Right lobe of liver (tissue), 4 donors: ENCODE results near the gene GNB5.

ENCODE experiments used
- CTCF ChIP-seq, 4 donors: fragments of 200-600 bp in 3 of 4; fragments of 450-650 bp in 1 of 4; IDR thresholded peaks; one replicate each; pipeline versions ENCODE4 v1.5.1 to v1.8.0; 2016 to 2022; ENCODE audit warnings: antibody characterized with exemption in 4 of 4, mild to moderate bottlenecking in 2 of 4
- POLR2A ChIP-seq: fragments of 450-650 bp; IDR thresholded peaks from one replicate; pipeline ENCODE4 v1.6.1; 2017; ENCODE audit warnings: antibody characterized with exemption, mild to moderate bottlenecking
- donor health status: DM: no; HTN: no; CAD: no.
- donor health status: DM: no; HTN: no; CAD: no.
- donor health status: DM: no; HTN: yes; CAD: no.

- no peak for TF ChIP-seq CTCF (IDR thresholded peaks at IDR 0.05)
- TF ChIP-seq POLR2A: no peak
Measured at GRCh38 chr15:52213206-52213605, 22.0 kb upstream of the GNB5 start.
